Smooth muscle cell (in vitro differentiated cells): Measurements from ENCODE around the gene TBL3. TPM values are rescaled to one million over a fixed set of nuclear protein-coding genes. Genes with fewer than 3 reads are reported as not detected.
A peak's percentile ranks its signal among the peaks of the same experiment; 100 is the strongest.

Source experiments
- DNase-seq: peaks from one replicate; lab custom pipeline; 2025; ENCODE audit not compliant: unreplicated experiment; lab: John Stamatoyannopoulos, UW
- H2AFZ ChIP-seq: fragments of 200-600 bp; sonication (generic); 2 replicates; pipeline ENCODE4 v1.6.0; 2016; ENCODE audit warnings: antibody characterized with exemption, low read depth, mild to moderate bottlenecking
- H3F3A ChIP-seq: fragments of 200-600 bp; sonication (generic); 2 replicates; pipeline ENCODE4 v1.6.0; 2017; ENCODE audit warnings: antibody characterized with exemption, low read depth
- H3K27ac ChIP-seq: fragments of 200-600 bp; sonication (generic); 2 replicates; pipeline ENCODE4 v1.5.1; 2016; ENCODE audit warnings: low read depth, mild to moderate bottlenecking
- H3K27me3 ChIP-seq: fragments of 200-600 bp; sonication (generic); 2 replicates; pipeline ENCODE4 v1.6.1; 2016; ENCODE audit warnings: low read depth, mild to moderate bottlenecking
- H3K36me3 ChIP-seq: fragments of 200-600 bp; sonication (generic); 2 replicates; pipeline ENCODE4 v1.5.1; 2016; ENCODE audit warnings: low read depth
- H3K4me1 ChIP-seq: fragments of 200-600 bp; sonication (generic); 2 replicates; pipeline ENCODE4 v1.5.1; 2016; ENCODE audit warnings: low read depth
- H3K4me2 ChIP-seq: fragments of 200-600 bp; sonication (generic); 2 replicates; pipeline ENCODE4 v1.6.0; 2016; ENCODE audit warnings: mild to moderate bottlenecking
- H3K4me3 ChIP-seq: fragments of 200-600 bp; sonication (generic); 2 replicates; pipeline ENCODE4 v1.5.1; 2016; ENCODE audit warnings: mild to moderate bottlenecking
- H3K79me2 ChIP-seq: fragments of 200-600 bp; sonication (generic); 2 replicates; pipeline ENCODE4 v1.6.0; 2016; ENCODE audit warnings: low read depth, mild to moderate bottlenecking
- H3K9ac ChIP-seq: fragments of 200-600 bp; sonication (generic); 2 replicates; pipeline ENCODE4 v1.6.0; 2016; ENCODE audit warnings: low read depth
- H3K9me3 ChIP-seq: fragments of 200-600 bp; sonication (generic); replicated peaks from 2 replicates; pipeline ENCODE4 v1.5.1; 2016; ENCODE audit warnings: low read depth
- H4K20me1 ChIP-seq: fragments of 200-600 bp; sonication (generic); 2 replicates; pipeline ENCODE4 v1.6.0; 2016; ENCODE audit warnings: low read depth
- WGBS: methylation state at CpG from one replicate; pipeline ENCODE4 v1.1.7; 2016; ENCODE audit warnings: low lambda C conversion rate; 5-methylcytosine and 5-hydroxymethylcytosine counted together
- polyA plus RNA-seq: library from polyadenylated mRNA; unstranded; fragments of >200 nt; fragmentation: Nextera tagmentation; extraction: Ambion mirVana; gene quantifications from 2 replicates; pipeline ENCODE4 v1.2.1, GENCODE V29; 2016
- total RNA-seq: library from RNA; depleted of rRNA; stranded (reverse); fragments of >200 nt; gene quantifications from 2 replicates; pipeline ENCODE4 v1.2.3, GENCODE V29; 2014
- TF ChIP-seq, protein P1 (sequence below): fragments of 200-600 bp; sonication (generic); IDR thresholded peaks from 2 replicates; pipeline ENCODE4 v1.5.1; 2017; ENCODE audit warnings: borderline replicate concordance, mild to moderate bottlenecking, antibody characterized with exemption; ENCODE audit not compliant: insufficient read depth, poor library complexity, severe bottlenecking

The TBL3 gene
- total and polyA plus RNA-seq, 2 experiments from 2014 or later = 28.5 to 81.7 TPM

- peak overlapping the region; percentile 88 for H3K9ac ChIP-seq
- peaks cover 62% of the 10 kb centered on the region for H4K20me1 ChIP-seq
- H3K4me3 ChIP-seq = peak overlapping the region; percentile 98
- H3K4me1 ChIP-seq = peaks cover 27% of the 10 kb centered on the region
- H3K27ac ChIP-seq = peak overlapping the region; percentile 79
- no peak overlapping the region for H2AFZ ChIP-seq
- no peaks in the 10 kb centered on the region for H3F3A ChIP-seq
- no peaks in the 10 kb centered on the region for H3K27me3 ChIP-seq
- no peaks in the 10 kb centered on the region for H3K9me3 ChIP-seq
- no peaks in the 10 kb centered on the region for H3K36me3 ChIP-seq
- no peak for DNase-seq
- peak overlapping the region; percentile 90 for H3K4me2 ChIP-seq
- TF ChIP-seq, protein P1, sequence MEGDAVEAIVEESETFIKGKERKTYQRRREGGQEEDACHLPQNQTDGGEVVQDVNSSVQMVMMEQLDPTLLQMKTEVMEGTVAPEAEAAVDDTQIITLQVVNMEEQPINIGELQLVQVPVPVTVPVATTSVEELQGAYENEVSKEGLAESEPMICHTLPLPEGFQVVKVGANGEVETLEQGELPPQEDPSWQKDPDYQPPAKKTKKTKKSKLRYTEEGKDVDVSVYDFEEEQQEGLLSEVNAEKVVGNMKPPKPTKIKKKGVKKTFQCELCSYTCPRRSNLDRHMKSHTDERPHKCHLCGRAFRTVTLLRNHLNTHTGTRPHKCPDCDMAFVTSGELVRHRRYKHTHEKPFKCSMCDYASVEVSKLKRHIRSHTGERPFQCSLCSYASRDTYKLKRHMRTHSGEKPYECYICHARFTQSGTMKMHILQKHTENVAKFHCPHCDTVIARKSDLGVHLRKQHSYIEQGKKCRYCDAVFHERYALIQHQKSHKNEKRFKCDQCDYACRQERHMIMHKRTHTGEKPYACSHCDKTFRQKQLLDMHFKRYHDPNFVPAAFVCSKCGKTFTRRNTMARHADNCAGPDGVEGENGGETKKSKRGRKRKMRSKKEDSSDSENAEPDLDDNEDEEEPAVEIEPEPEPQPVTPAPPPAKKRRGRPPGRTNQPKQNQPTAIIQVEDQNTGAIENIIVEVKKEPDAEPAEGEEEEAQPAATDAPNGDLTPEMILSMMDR = no peak
- H3K79me2 ChIP-seq = peaks cover 62% of the 10 kb centered on the region
- WGBS = 84% methylated on average over 15 of the region's 15 CpGs
Measured at GRCh38 chr16:2008009-2008526, 36.2 kb downstream of the TBL3 start.

DNA sequence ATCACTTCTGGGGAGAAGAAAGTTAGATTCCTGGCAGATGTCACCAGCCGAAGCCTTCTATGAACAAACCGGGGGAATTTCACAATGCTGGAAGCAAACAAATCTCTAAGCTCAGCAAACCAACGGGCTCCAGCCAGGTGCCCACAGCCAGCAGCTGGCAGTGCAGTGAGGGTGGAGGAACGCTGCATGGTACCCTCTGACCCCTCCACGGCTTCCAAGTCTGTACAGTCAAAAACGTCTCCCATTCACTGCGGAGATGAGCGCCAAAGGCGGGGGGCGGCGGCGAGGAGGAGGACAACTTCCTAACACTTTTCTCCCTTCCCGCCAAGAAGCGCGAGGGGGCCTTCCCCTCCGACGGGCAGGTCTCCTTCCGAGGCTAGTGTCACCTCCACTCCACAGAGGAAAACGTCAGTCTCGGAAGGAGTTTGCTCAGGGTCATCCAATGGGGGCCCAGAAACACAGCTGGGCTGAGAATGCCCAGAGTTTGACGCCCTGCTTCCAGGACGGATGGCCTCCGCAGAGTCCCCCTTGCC, 36.8 kb downstream of the TBL3 start:
- Histone ChIP-seq H3K27ac (peak overlapping the region; percentile 79), H2AFZ (no peak overlapping the region), H3K4me1 (peaks cover 27% of the 10 kb centered on the region)

DNA sequence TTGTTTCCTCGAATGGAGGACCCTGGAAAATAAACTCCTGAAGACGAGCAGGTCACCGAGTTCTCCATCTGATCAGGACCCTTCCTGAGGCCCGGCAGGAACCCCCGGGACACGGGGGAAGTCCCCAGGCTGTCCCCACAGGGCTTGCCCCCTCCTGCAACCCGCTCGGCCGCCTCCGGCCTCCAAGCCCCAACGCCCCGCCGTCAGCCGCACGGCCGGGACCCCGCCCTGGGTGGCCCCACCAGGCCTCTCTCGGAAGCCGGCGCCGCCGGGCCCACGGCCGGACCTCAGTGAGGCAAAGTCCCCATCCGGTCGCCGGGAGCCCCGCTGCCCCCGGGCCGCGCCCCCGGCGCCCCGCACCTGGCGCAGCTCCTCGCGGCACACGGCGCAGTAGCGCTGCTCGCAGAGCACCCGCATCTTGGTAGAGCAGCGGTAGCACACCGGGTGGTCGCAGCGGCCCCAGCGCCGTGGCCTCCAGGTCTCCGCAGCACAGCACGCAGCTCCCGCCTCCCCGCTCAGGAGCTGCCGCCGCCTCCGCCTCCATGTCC, 37.4 kb downstream of the TBL3 start:
- WGBS = 2% methylated on average over 6 of the region's 55 CpGs
- Histone ChIP-seq H2AFZ (no peak overlapping the region), H3F3A (no peaks in the 10 kb centered on the region), H3K27ac (peak overlapping the region; percentile 79), H3K36me3 (no peaks in the 10 kb centered on the region), H3K9me3 (no peaks in the 10 kb centered on the region), H4K20me1 (peaks cover 50% of the 10 kb centered on the region), H3K4me2 (peak overlapping the region; percentile 90), H3K4me1 (peaks cover 23% of the 10 kb centered on the region), H3K27me3 (no peaks in the 10 kb centered on the region), H3K9ac (peak overlapping the region; percentile 88), H3K79me2 (peaks cover 52% of the 10 kb centered on the region), H3K4me3 (peak overlapping the region; percentile 98)
- TF ChIP-seq, protein P1 = no peak
- no peak for DNase-seq

More for the DNA sequence above, 36.8 kb downstream of the TBL3 start:
- H3K36me3 ChIP-seq = no peaks in the 10 kb centered on the region
- H3K4me2 ChIP-seq = peak overlapping the region; percentile 90
- peaks cover 55% of the 10 kb centered on the region for H3K79me2 ChIP-seq
- peak overlapping the region; percentile 88 for H3K9ac ChIP-seq
- peaks cover 56% of the 10 kb centered on the region for H4K20me1 ChIP-seq
- no peaks in the 10 kb centered on the region for H3K9me3 ChIP-seq
- TF ChIP-seq, protein P1 = no peak
- peak overlapping the region; percentile 98 for H3K4me3 ChIP-seq
- no peaks in the 10 kb centered on the region for H3F3A ChIP-seq
- no peaks in the 10 kb centered on the region for H3K27me3 ChIP-seq
- no peak for DNase-seq
- WGBS = 11% methylated on average over 23 of the region's 23 CpGs
